Endothelial cell of umbilical vein (primary cell): Measurements from ENCODE around the gene PRSS21.

Source experiments
- EZH2 ChIP-seq: IDR thresholded peaks from 2 replicates; pipeline ENCODE4 v1.6.1; 2012; ENCODE audit warnings: borderline replicate concordance, low read depth, mild to moderate bottlenecking, moderate library complexity, low read length, inconsistent platforms; ENCODE audit not compliant: severe bottlenecking
- JUN ChIP-seq: IDR thresholded peaks from 2 replicates; pipeline ENCODE4 v1.6.1; 2011; ENCODE audit warnings: borderline replicate concordance, low read depth; ENCODE audit not compliant: insufficient read length, insufficient read depth
- POLR2A ChIP-seq: IDR thresholded peaks from 2 replicates; pipeline ENCODE4 v1.6.1; 2012; ENCODE audit warnings: low read depth, mild to moderate bottlenecking, control low read depth, low read length
- POLR2AphosphoS5 ChIP-seq: IDR thresholded peaks from 2 replicates; pipeline ENCODE4 v1.6.1; 2012; ENCODE audit warnings: low read depth, mild to moderate bottlenecking, control low read depth, low read length, moderate library complexity; ENCODE audit not compliant: insufficient read depth
- TF ChIP-seq, protein P1 (sequence below), 2 donors: IDR thresholded peaks; 1 replicate in 1 of 2; 2 replicates in 1 of 2; pipeline ENCODE4 v1.5.1; 2011; ENCODE audit warnings: low read length in 2 of 2, mild to moderate bottlenecking in 2 of 2, moderate library complexity in 2 of 2, control low read depth in 1 of 2, inconsistent platforms in 1 of 2, low read depth in 1 of 2; ENCODE audit not compliant: insufficient read depth in 1 of 2; ENCODE audit errors: extremely low read depth in 1 of 2
- TF ChIP-seq, protein P2 (sequence below): IDR thresholded peaks from 2 replicates; pipeline ENCODE4 v1.6.1; 2011; ENCODE audit not compliant: insufficient read depth, insufficient read length

DNA sequence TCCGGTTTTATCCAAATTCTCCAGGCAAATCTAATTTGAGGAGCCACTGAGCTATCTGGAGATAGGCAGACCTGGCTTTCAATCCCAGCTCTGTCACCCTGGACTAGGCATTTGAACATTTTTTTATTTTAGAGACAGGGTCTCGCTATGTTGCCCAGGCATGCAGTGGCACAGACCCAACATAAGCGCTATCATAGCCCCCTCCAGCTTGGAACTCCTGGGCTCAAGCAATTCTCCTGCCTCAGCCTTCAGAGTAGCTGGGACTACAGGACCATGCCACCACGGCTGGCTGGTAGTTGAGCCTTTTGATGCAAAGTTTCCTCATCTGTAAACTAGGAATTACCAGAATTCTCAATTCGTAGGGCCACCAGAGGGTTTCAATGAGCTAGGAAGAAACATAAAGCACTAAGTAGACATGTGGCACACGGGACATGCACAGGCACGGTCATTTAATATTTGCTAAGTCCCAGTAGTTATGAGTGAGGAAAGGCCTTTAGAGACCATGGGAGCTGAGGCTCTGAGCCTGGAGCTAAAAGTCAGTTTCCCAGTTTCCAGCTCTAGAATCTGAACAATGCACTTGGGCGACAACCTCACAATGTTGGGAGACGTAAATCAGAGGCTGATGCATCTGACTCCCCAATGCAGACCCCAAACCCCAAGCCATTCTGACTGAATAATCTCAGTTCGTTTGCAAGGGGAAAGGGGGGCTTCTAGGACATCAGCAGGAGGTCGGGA is 41.1 kb upstream of the PRSS21 start:
- TF ChIP-seq, protein P1, sequence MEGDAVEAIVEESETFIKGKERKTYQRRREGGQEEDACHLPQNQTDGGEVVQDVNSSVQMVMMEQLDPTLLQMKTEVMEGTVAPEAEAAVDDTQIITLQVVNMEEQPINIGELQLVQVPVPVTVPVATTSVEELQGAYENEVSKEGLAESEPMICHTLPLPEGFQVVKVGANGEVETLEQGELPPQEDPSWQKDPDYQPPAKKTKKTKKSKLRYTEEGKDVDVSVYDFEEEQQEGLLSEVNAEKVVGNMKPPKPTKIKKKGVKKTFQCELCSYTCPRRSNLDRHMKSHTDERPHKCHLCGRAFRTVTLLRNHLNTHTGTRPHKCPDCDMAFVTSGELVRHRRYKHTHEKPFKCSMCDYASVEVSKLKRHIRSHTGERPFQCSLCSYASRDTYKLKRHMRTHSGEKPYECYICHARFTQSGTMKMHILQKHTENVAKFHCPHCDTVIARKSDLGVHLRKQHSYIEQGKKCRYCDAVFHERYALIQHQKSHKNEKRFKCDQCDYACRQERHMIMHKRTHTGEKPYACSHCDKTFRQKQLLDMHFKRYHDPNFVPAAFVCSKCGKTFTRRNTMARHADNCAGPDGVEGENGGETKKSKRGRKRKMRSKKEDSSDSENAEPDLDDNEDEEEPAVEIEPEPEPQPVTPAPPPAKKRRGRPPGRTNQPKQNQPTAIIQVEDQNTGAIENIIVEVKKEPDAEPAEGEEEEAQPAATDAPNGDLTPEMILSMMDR (IDR thresholded peaks at IDR 0.05; ENCODE audit: extremely low read depth in 1 of 2, insufficient read depth in 1 of 2, low read depth in 1 of 2, low read length in 2 of 2) = no peak
- TF ChIP-seq, protein P2, sequence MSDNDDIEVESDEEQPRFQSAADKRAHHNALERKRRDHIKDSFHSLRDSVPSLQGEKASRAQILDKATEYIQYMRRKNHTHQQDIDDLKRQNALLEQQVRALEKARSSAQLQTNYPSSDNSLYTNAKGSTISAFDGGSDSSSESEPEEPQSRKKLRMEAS = no peak
- no peak for TF ChIP-seq EZH2
- TF ChIP-seq POLR2A = no peak
- no peak for TF ChIP-seq POLR2AphosphoS5
- TF ChIP-seq JUN = no peak
